PFSK-1 (cell line): ENCODE results near the gene CCNG2.

Experiments used
- POLR2AphosphoS5 ChIP-seq: IDR thresholded peaks from 2 replicates; pipeline ENCODE4 v1.6.1; 2012; ENCODE audit warnings: low read depth, mild to moderate bottlenecking, control low read depth, low read length, moderate library complexity
- SIN3A ChIP-seq: IDR thresholded peaks from 2 replicates; pipeline ENCODE4 v1.6.1; 2012; ENCODE audit warnings: mild to moderate bottlenecking, low read length, moderate library complexity, borderline replicate concordance; ENCODE audit not compliant: insufficient read depth
- TAF1 ChIP-seq: IDR thresholded peaks from 2 replicates; pipeline ENCODE4 v1.6.1; 2012; ENCODE audit warnings: low read length, control low read depth, borderline replicate concordance; ENCODE audit not compliant: insufficient read depth
- TF ChIP-seq, protein P1 (sequence below), 2 experiments: IDR thresholded peaks; 2 replicates each; pipeline versions ENCODE4 v1.6.1 to v1.8.0; 2011 to 2012; ENCODE audit warnings: low read depth in 2 of 2, low read length in 2 of 2, control low read depth in 1 of 2, inconsistent platforms in 1 of 2, mild to moderate bottlenecking in 1 of 2, moderate library complexity in 1 of 2; ENCODE audit not compliant: insufficient read depth in 1 of 2

DNA sequence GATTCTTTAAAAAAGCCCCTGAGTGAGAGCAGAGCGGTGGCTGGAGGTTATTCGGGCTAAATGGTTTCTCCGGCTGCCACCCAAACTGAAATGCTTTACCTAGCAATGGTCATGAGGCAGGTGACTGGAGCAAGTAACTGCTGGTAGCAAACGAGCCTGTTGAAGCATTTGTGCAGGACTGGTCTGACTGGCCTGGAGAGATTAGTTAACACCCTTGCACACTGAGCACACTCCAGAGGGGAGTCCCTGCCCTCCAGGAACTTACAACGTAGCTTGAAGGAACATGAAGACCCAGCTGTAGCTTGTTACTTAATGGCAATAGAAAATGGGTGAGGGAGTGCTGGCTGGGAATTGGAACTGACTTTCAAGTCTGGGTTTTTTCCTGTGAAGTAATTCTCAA lies 40.4 kb downstream of the CCNG2 start:
- TF ChIP-seq TAF1 = no peak
- no peak for TF ChIP-seq POLR2AphosphoS5
- TF ChIP-seq, protein P1, sequence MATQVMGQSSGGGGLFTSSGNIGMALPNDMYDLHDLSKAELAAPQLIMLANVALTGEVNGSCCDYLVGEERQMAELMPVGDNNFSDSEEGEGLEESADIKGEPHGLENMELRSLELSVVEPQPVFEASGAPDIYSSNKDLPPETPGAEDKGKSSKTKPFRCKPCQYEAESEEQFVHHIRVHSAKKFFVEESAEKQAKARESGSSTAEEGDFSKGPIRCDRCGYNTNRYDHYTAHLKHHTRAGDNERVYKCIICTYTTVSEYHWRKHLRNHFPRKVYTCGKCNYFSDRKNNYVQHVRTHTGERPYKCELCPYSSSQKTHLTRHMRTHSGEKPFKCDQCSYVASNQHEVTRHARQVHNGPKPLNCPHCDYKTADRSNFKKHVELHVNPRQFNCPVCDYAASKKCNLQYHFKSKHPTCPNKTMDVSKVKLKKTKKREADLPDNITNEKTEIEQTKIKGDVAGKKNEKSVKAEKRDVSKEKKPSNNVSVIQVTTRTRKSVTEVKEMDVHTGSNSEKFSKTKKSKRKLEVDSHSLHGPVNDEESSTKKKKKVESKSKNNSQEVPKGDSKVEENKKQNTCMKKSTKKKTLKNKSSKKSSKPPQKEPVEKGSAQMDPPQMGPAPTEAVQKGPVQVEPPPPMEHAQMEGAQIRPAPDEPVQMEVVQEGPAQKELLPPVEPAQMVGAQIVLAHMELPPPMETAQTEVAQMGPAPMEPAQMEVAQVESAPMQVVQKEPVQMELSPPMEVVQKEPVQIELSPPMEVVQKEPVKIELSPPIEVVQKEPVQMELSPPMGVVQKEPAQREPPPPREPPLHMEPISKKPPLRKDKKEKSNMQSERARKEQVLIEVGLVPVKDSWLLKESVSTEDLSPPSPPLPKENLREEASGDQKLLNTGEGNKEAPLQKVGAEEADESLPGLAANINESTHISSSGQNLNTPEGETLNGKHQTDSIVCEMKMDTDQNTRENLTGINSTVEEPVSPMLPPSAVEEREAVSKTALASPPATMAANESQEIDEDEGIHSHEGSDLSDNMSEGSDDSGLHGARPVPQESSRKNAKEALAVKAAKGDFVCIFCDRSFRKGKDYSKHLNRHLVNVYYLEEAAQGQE (IDR thresholded peaks at IDR 0.05; ENCODE audit: insufficient read depth in 1 of 2, low read depth in 2 of 2, low read length in 2 of 2) = no peak
- TF ChIP-seq SIN3A = no peak
